Endothelial cell (in vitro differentiated cells): ENCODE results near the gene SOX6. TPM values are rescaled to one million over a fixed set of nuclear protein-coding genes. Genes with fewer than 3 reads are reported as not detected.
A peak's percentile ranks its signal among the peaks of the same experiment; 100 is the strongest.
"Not testable (repeated sequence)": the region's sequence is repeated elsewhere in the genome, so short reads cannot be mapped to it uniquely, and the experiment has no call there.

ENCODE experiments used
- DNase-seq: peaks from one replicate; pipeline ENCODE4 v3.0.0; 2021; ENCODE audit warnings: low spot score
- H3K27ac Mint-ChIP-seq: one replicate; pipeline ENCODE4 v1.8.0; 2021; ENCODE audit warnings: mixed read lengths, inconsistent platforms; ENCODE audit not compliant: unreplicated experiment
- H3K27me3 Mint-ChIP-seq: one replicate; pipeline ENCODE4 v1.8.0; 2021; ENCODE audit warnings: mild to moderate bottlenecking, moderate library complexity, mixed read lengths, inconsistent platforms; ENCODE audit not compliant: unreplicated experiment
- H3K36me3 Mint-ChIP-seq: one replicate; pipeline ENCODE4 v1.8.0; 2021; ENCODE audit warnings: mild to moderate bottlenecking, low read depth, mixed read lengths, inconsistent platforms; ENCODE audit not compliant: unreplicated experiment
- H3K4me1 Mint-ChIP-seq: one replicate; pipeline ENCODE4 v1.8.0; 2021; ENCODE audit warnings: mild to moderate bottlenecking, mixed read lengths, inconsistent platforms; ENCODE audit not compliant: unreplicated experiment
- H3K4me3 Mint-ChIP-seq: one replicate; pipeline ENCODE4 v1.8.0; 2021; ENCODE audit warnings: mild to moderate bottlenecking, mixed read lengths, inconsistent platforms; ENCODE audit not compliant: unreplicated experiment
- H3K9me3 Mint-ChIP-seq: one replicate; pipeline ENCODE4 v1.8.0; 2021; ENCODE audit warnings: mixed read lengths, inconsistent platforms; ENCODE audit not compliant: unreplicated experiment
- total RNA-seq: library from RNA; stranded (reverse); fragmentation: NEBNext Ultra II Directional; extraction: Animal tissue kit (Norgen Biotek cat#: 25700); gene quantifications from one replicate; pipeline ENCODE4 v1.2.1, GENCODE V29; 2021; ENCODE audit not compliant: unreplicated experiment
- TF ChIP-seq, protein P1 (sequence below): fragments of 200-600 bp; sonication (generic); IDR thresholded peaks from one replicate; pipeline ENCODE4 v1.5.0; 2021; ENCODE audit warnings: antibody characterized with exemption; ENCODE audit not compliant: unreplicated experiment

Gene SOX6
- total RNA-seq, 1 donor from 2014 or later = 21.0 TPM

DNA sequence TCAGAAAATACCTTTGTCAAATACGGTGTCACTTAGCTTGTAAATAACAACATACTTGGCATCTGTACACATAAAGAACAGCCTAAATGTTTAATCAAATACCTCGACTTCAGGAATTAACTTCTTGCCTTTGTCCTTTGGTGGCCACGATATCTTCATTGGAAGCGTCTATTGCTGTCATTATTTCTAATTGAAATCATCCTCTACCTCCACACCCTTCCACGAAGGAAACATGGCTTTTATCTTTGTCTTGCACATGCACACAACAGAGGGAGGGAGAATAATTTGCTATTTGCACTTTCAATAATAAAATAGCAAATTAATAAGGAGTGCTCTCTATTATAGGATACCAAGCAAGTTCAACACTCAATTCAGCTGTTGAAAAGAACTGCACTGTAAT is 25.8 kb upstream of the SOX6 start:
- TF ChIP-seq, protein P1, sequence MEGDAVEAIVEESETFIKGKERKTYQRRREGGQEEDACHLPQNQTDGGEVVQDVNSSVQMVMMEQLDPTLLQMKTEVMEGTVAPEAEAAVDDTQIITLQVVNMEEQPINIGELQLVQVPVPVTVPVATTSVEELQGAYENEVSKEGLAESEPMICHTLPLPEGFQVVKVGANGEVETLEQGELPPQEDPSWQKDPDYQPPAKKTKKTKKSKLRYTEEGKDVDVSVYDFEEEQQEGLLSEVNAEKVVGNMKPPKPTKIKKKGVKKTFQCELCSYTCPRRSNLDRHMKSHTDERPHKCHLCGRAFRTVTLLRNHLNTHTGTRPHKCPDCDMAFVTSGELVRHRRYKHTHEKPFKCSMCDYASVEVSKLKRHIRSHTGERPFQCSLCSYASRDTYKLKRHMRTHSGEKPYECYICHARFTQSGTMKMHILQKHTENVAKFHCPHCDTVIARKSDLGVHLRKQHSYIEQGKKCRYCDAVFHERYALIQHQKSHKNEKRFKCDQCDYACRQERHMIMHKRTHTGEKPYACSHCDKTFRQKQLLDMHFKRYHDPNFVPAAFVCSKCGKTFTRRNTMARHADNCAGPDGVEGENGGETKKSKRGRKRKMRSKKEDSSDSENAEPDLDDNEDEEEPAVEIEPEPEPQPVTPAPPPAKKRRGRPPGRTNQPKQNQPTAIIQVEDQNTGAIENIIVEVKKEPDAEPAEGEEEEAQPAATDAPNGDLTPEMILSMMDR = no peak
- H3K4me1 Mint-ChIP-seq = peaks cover 6% of the 10 kb centered on the region
- H3K9me3 Mint-ChIP-seq = no peaks in the 10 kb centered on the region
- H3K27ac Mint-ChIP-seq = no peak overlapping the region
- no peak for DNase-seq
- H3K36me3 Mint-ChIP-seq = no peaks in the 10 kb centered on the region
- no peak overlapping the region for H3K4me3 Mint-ChIP-seq
- H3K27me3 Mint-ChIP-seq = peaks cover 2% of the 10 kb centered on the region

DNA sequence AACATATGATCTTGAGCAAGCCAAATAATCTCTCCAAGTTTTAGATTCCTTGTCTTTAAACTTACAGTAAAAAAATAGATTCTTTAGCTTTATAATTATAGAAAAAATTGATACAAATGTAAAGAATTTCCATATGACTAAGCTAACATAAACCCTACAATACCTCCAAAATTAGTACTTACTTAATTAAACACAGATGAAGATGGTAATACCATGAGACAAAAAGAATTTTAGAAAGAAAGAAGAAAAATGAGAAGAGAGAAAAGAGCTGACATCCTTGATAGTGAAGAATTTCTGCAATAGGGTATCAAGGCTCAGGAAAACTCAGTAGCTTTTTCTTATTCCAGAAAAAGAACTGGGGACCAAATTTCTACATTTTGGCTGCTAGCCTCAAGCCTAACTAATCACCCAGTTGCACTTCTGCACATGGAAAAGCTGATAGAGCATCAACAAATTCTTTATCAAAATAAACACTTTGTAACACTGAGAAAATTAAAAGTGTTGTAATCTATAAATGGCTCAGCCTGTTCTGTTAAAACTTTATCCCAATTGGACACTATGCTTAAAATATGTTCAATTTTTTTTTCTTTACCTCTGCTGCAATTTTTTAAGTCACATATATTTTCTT is 24.7 kb upstream of the SOX6 start:
- DNase-seq = no peak
- H3K36me3 Mint-ChIP-seq = no peaks in the 10 kb centered on the region
- H3K9me3 Mint-ChIP-seq = no peaks in the 10 kb centered on the region
- H3K4me3 Mint-ChIP-seq = no peak overlapping the region
- H3K27me3 Mint-ChIP-seq = peaks cover 2% of the 10 kb centered on the region
- no peak overlapping the region for H3K27ac Mint-ChIP-seq
- TF ChIP-seq, protein P1 = no peak
- H3K4me1 Mint-ChIP-seq = peaks cover 11% of the 10 kb centered on the region

DNA sequence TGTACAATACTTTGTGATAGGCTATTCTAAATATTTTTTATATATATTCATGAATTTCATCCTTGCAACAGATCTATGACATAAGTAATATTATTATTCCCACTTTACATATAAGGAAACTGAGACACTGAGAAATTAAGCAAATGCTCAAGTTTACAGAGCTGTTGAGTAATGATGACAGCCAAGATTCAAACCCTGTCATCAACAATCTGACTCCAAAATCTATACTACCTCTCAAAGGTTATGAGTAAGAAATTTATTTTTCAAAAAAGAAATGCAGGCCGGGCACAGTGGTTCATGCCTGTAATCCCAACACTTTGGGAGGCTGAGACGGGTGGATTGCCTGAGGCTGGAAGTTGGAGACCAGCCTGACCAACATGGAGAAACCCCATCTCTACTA is 22.6 kb upstream of the SOX6 start:
- Mint-ChIP-seq H3K4me1 (peaks cover 11% of the 10 kb centered on the region), H3K9me3 (no peaks in the 10 kb centered on the region), H3K4me3 (no peak overlapping the region), H3K27me3 (peaks cover 3% of the 10 kb centered on the region), H3K36me3 (no peaks in the 10 kb centered on the region), H3K27ac (no peak overlapping the region)
- TF ChIP-seq, protein P1 = no peak
- DNase-seq = no peak

DNA sequence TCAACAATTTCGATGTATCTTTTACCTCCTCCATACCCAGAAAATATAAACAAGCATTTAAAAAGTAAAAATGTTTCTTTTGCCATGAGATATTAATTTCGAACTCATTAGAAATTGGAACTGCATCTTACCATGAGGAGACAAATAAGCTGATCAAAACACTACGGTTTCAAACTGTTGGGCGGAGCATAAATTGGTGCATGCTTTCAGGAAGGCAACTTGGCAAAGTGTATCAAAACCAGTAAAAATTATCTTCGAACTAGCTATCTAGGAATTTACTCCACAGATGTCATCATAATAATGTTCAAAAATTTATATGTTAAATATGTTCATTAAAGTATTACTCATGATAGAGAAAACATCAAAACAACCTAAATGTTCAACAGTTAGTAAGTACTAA is 21.4 kb upstream of the SOX6 start:
- Mint-ChIP-seq H3K4me1 (peaks cover 11% of the 10 kb centered on the region), H3K27ac (no peak overlapping the region), H3K36me3 (no peaks in the 10 kb centered on the region), H3K27me3 (peaks cover 3% of the 10 kb centered on the region), H3K9me3 (no peaks in the 10 kb centered on the region), H3K4me3 (no peak overlapping the region)
- TF ChIP-seq, protein P1 = no peak
- DNase-seq = no peak

DNA sequence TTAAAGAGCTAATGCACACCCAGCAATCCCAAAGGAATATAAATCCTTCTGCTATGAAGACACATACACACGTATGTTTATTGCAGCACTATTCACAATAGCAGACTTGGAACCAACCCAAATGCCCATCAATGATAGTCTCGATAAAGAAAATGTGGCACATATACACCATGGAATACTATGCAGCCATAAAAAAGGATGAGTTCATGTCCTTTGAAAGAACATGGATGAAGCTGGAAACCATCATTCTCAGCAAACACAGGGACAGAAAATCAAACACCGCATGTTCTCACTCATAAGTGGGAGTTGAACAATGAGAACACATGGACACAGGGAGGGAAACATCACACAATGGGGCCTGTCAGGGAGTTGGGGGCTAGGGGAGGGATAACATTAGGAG is 19.3 kb upstream of the SOX6 start:
- Mint-ChIP-seq H3K27ac (peak overlapping the region; percentile 26), H3K4me1 (peaks cover 11% of the 10 kb centered on the region)
- DNase-seq, H3K36me3 Mint-ChIP-seq, H3K9me3 Mint-ChIP-seq, H3K4me3 Mint-ChIP-seq, H3K27me3 Mint-ChIP-seq: not testable (repeated sequence)
